Large intestine (tissue), 3 donors: ENCODE results near the gene LRRC37A2. TPM values are rescaled to one million over a fixed set of nuclear protein-coding genes. Genes with fewer than 3 reads are reported as not detected.
"Not testable (repeated sequence)": the region's sequence is repeated elsewhere in the genome, so short reads cannot be mapped to it uniquely, and the experiment has no call there.

Source experiments
- DNase-seq, 2 donors: peaks; one replicate each; pipeline versions ENCODE4 v3.0.0 to v3.0.0-alpha.2; 2013
- H3K27ac ChIP-seq: one replicate; pipeline ENCODE4 v1.5.1; 2013; ENCODE audit warnings: low read length
- H3K27me3 ChIP-seq: 2 replicates; pipeline ENCODE4 v1.6.1; 2013; ENCODE audit warnings: low read length; ENCODE audit not compliant: control insufficient read depth, insufficient read depth
- H3K36me3 ChIP-seq: 2 replicates; pipeline ENCODE4 v1.6.1; 2013; ENCODE audit warnings: low read length; ENCODE audit not compliant: control insufficient read depth, insufficient read depth
- H3K4me1 ChIP-seq: one replicate; pipeline ENCODE4 v1.6.1; 2013; ENCODE audit warnings: low read length; ENCODE audit not compliant: control insufficient read depth, insufficient read depth
- H3K4me3 ChIP-seq: one replicate; pipeline ENCODE4 v1.5.1; 2013; ENCODE audit warnings: low read length
- H3K9me3 ChIP-seq: one replicate; pipeline ENCODE4 v1.6.1; 2013; ENCODE audit warnings: mild to moderate bottlenecking, low read depth, low read length, moderate library complexity; ENCODE audit not compliant: control insufficient read depth
- WGBS: methylation state at CpG from one replicate; pipeline ENCODE4 v1.1.5; 2013; ENCODE audit warnings: low lambda C conversion rate; ENCODE audit not compliant: insufficient coverage; 5-methylcytosine and 5-hydroxymethylcytosine counted together
- polyA plus RNA-seq: library from polyadenylated mRNA; unstranded; fragments of 120-200 nt; gene quantifications from one replicate; pipeline ENCODE4 v1.2.1, GENCODE V29; 2013

LRRC37A2 gene
- polyA plus RNA-seq, 1 donor = 37.1 TPM

- H3K4me3 ChIP-seq, H3K9me3 ChIP-seq, DNase-seq, H3K4me1 ChIP-seq, H3K27me3 ChIP-seq, H3K36me3 ChIP-seq, H3K27ac ChIP-seq: not testable (repeated sequence)
- no CpG with 5 or more reads among the region's 10 CpGs for WGBS
Observed at GRCh38 chr17:46548607-46549006, 36.3 kb downstream of the LRRC37A2 start.

GRCh38 chr17:46559155-46559554 lies 46.9 kb downstream of the LRRC37A2 start:
- WGBS = no CpG with 5 or more reads among the region's 20 CpGs
- not testable (repeated sequence) for H3K4me1 ChIP-seq, H3K9me3 ChIP-seq, H3K27ac ChIP-seq, H3K27me3 ChIP-seq, DNase-seq, H3K4me3 ChIP-seq, H3K36me3 ChIP-seq

- no CpG with 5 or more reads among the region's 3 CpGs for WGBS
- not testable (repeated sequence) for H3K4me1 ChIP-seq, H3K36me3 ChIP-seq, H3K4me3 ChIP-seq, H3K9me3 ChIP-seq, H3K27me3 ChIP-seq, DNase-seq, H3K27ac ChIP-seq
Observed at GRCh38 chr17:46560048-46560447, 47.8 kb downstream of the LRRC37A2 start.

- H3K27me3 ChIP-seq, H3K4me1 ChIP-seq, H3K4me3 ChIP-seq, H3K36me3 ChIP-seq, H3K27ac ChIP-seq, H3K9me3 ChIP-seq, DNase-seq: not testable (repeated sequence)
- no CpG with 5 or more reads among the region's 2 CpGs for WGBS
Observed at GRCh38 chr17:46566284-46566683, 54.0 kb downstream of the LRRC37A2 start.

GRCh38 chr17:46566980-46567379 lies 54.7 kb downstream of the LRRC37A2 start:
- DNase-seq, H3K4me3 ChIP-seq, H3K27ac ChIP-seq, H3K27me3 ChIP-seq, H3K9me3 ChIP-seq, H3K4me1 ChIP-seq, H3K36me3 ChIP-seq: not testable (repeated sequence)
- no CpG with 5 or more reads among the region's 1 CpG for WGBS

GRCh38 chr17:46571796-46572195 lies 59.5 kb downstream of the LRRC37A2 start:
- not testable (repeated sequence) for H3K4me3 ChIP-seq, DNase-seq, H3K27me3 ChIP-seq, H3K36me3 ChIP-seq, H3K27ac ChIP-seq, H3K4me1 ChIP-seq, H3K9me3 ChIP-seq
- no CpG with 5 or more reads among the region's 4 CpGs for WGBS

GRCh38 chr17:46579083-46580075 lies 67.1 kb downstream of the LRRC37A2 start, which contains the start of gene ARL17A:
Gene ARL17A (minus strand): TSS chr17:46579691. CDS start chr17:46576322, 3,369 bp downstream.
- peak within 1 kb of the TSS; percentile 21 for H3K4me3 ChIP-seq
- not testable (repeated sequence) for H3K9me3 ChIP-seq, H3K27me3 ChIP-seq, H3K36me3 ChIP-seq, H3K4me1 ChIP-seq, H3K27ac ChIP-seq, DNase-seq
- no CpG with 5 or more reads among the region's 65 CpGs for WGBS

GRCh38 chr17:46580082-46580481 lies 67.8 kb downstream of the LRRC37A2 start:
- not testable (repeated sequence) for H3K36me3 ChIP-seq, H3K27ac ChIP-seq, H3K9me3 ChIP-seq, H3K4me1 ChIP-seq, DNase-seq, H3K27me3 ChIP-seq
- H3K4me3 ChIP-seq = peak overlapping the region; percentile 21
- no CpG with 5 or more reads among the region's 18 CpGs for WGBS

GRCh38 chr17:46585444-46585843 lies 73.2 kb downstream of the LRRC37A2 start:
- H3K27ac ChIP-seq, H3K4me1 ChIP-seq, H3K4me3 ChIP-seq, H3K27me3 ChIP-seq, H3K36me3 ChIP-seq, H3K9me3 ChIP-seq, DNase-seq: not testable (repeated sequence)
- no CpG with 5 or more reads among the region's 3 CpGs for WGBS

- no CpG with 5 or more reads among the region's 95 CpGs for WGBS
- H3K36me3 ChIP-seq, H3K9me3 ChIP-seq, DNase-seq, H3K4me3 ChIP-seq, H3K27me3 ChIP-seq, H3K4me1 ChIP-seq, H3K27ac ChIP-seq: not testable (repeated sequence)
Observed at GRCh38 chr17:46590157-46591146, 78.2 kb downstream of the LRRC37A2 start, which contains the start of gene NSF. Gene NSF (plus strand): TSS chr17:46590669. CDS start chr17:46590776, 107 bp downstream.
